ENCODE measurements around the gene ANKFN1.

DNA sequence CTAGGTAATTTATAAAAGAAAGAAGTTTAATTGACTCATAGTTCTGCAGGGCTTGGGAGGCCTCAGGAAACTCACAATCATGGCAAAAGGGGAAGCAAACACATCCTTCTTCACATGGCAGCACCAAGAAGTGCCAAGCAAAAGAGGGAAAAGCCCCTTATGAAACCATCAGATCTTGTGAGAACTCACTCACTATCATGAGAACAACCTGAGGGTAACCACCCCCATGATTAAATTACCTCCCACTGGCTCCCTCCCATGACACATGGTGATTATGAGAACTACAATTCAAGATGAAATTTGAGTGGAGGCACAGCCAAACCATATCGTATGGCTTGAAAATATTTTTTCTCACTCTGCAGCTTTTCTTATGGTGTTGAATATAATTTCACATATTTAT is 151.7 kb downstream of the ANKFN1 start:
- TF ChIP-seq CTCF (conservative IDR thresholded peaks at IDR 0.05; ENCODE audit: low read depth, low read length) (no peak), EZH2 (IDR thresholded peaks at IDR 0.05; ENCODE audit: borderline replicate concordance, low read depth, low read length, poor library complexity, severe bottlenecking) (no peak)

All from A673 (cell line).